Amygdala (tissue), 56 donors: ENCODE data around the gene SHQ1.
A peak's percentile ranks its signal among the peaks of the same experiment; 100 is the strongest.
"Not testable (repeated sequence)": the region's sequence is repeated elsewhere in the genome, so short reads cannot be mapped to it uniquely, and the experiment has no call there.

Experiments
- DNase-seq, 56 donors: peaks; one replicate each; lab custom pipeline; 2025; lab: John Stamatoyannopoulos, UW

The SHQ1 gene

DNA sequence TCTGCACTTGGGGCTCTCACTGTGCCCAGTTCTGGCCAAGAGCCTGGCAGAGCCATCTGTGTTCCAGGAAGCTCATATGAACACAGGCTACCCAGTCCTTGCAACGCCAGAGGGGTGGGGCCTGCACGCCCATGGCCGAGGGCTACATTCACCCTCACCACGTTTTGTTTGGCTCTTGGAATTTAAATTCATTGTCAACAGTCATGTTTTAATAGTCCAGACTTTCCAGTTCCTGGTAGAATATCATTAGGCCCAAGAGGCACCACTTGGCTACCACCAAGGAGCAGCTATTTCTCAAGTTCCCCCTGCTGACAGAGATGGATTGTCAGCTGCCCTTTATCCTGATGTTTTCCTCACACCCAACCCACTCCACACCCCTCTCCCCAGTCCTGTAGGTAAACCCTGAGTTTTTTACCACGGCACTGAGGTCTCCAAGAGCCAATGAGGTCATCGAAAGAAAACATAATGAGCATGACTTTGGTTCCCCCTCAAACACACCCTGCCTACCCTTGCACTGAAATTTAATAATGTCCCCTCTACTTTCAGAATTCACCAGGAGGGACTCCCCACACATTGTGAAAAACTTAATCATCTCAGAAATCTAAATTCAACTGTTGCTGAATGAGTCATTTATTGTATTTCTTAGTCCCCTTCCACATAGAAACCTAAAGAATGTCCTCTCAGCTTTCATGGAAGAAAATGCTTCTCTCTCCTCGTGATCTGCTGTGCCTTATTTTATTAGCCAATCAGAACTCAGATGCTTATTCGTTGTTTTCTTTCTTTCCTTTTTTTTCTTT lies 125.1 kb downstream of the SHQ1 start:
- peak in 17 of 56 donors; percentile 2 to 29 (median 12) for DNase-seq

DNA sequence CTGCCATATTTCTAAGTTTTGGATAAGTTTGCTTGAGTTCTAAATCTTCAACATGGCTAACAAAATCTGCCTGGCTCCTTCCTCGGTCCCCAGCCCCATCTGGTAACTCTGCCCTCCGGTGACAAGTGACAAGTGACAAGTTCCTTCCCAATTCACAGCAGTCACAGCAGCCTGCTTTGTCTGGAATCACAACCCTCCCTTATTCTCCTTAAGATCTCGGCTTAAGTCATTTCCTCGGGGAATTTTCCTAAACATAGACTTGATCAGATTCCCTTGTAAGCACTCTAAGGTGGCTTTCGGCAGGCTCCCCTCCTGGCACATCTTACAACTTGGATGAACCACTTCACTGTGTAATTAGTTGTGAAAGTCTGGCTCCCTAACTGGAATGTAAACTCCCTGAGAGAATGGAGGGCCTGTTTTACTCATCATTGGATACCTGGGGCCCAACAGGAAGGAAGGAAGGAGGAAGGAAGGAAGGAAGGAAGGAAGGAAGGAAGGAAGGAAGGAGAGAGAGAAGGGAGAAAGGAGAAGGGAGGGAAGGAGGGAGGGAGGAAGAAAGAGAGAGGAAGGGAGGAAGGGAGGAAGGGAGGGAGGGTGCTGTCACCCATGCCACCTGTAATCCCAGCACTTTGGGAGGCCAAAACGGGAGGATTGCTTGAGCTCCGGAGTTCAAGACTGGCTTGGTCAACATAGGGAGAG lies 126.4 kb downstream of the SHQ1 start:
- DNase-seq, result no peak

DNA sequence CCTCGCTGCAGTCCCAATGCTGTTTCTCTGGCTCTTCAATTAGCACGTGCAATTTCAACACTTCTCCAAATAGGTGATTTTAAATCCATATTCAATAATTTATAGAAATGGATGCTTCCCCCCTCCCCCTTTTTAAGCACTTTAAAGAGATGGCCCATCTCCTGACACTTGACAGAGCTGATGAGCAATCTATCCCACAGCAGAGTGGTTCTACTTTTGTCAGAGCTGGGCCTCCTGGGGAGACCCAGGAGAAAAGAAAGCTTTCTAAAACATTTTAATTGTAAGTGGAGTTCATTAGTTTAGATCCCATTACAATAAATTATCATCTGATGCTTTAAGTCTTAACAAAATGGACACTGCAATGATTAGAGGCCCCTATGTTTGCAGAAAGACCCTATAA lies 127.7 kb downstream of the SHQ1 start:
- no peak for DNase-seq

DNA sequence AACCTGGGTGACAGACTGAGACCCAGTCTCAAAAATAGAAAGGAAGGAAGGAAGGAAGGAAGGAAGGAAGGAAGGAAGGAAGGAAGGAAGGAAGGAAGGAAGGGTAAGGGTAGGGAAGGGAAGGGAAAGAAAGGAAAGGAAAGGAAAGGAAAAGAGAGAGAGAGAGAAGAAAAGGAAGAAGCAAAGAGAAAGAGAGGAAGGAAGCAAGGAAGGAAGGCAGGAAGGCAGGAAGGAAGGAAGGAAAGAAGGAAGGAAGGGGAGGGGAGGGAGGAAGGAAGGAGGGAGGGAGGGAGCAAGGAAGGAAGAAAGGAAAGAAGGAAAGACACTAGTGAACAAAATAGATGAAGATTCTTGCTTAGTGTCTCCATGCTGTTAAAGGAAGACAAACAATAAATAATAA lies 129.1 kb downstream of the SHQ1 start:
- DNase-seq, result no peak

DNA sequence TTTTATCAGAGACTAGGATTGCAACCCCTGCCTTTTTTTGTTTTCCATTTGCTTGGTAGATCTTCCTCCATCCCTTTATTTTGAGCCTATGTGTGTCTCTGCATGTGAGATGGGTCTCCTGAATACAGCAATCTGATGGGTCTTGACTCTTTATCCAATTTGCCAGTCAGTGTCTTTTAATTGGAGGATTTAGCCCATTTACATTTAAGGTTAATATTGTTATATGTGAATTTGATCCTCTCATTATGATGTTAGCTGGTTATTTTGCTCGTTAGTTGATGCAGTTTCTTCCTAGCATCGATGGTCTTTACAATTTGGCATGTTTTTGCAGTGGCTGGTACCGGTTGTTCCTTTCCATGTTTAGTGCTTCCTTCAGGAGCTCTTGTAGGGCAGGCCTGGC lies 134.1 kb downstream of the SHQ1 start:
- DNase-seq, result not testable (repeated sequence)

DNA sequence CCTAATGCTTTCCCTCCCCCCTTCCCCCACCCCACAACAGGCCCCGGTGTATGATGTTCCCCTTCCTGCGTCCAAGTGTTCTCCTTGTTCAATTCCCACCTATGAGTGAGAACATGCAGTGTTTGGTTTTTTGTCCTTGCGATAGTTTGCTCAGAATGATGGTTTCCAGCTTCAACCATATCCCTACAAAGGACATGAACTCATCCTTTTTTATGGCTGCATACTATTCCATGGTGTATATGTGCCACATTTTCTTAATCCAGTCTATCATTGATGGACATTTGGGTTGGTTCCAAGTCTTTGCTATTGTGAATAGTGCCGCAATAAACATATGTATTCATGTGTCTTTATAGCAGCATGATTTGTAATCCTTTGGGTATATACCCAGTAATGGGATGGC lies 137.8 kb downstream of the SHQ1 start:
- not testable (repeated sequence) for DNase-seq

DNA sequence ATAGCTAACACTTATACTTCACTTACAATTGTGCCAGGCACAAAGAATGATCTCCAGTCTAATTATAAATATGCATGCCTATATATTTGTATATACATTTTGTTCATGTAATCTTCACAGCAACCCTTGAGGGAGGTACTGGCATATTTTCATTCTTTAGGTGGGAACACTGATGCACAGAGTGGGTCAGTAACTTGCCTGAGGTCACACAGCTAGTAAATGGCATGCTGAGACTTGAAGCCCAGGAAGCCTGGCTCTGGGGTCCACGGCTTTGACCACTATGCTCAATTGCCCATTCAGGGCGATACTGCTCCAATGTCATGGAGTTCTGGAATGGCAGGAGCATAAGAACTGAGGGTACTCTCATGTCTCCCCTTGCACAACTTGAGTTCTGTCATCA lies 139.8 kb downstream of the SHQ1 start:
- no peak for DNase-seq

DNA sequence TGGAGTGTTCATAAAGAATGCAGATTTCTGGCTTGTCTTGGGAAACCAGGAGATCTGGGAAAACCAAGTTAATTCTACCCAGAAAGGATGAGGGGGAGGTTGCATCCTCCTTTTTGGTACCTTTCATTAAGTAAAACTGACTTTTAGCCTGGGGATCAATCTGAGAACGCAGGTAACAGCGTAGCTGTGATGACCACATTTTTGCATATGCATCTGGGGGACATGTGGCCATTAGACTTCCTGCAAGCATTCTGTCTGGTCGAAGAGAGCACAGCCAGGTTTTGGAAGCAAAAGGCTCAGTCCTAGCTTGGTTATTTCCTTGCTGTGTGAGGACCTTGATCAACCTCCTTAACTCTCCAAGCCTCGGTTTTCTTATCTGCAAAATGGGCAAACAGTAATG lies 145.2 kb downstream of the SHQ1 start:
- DNase-seq, result no peak

DNA sequence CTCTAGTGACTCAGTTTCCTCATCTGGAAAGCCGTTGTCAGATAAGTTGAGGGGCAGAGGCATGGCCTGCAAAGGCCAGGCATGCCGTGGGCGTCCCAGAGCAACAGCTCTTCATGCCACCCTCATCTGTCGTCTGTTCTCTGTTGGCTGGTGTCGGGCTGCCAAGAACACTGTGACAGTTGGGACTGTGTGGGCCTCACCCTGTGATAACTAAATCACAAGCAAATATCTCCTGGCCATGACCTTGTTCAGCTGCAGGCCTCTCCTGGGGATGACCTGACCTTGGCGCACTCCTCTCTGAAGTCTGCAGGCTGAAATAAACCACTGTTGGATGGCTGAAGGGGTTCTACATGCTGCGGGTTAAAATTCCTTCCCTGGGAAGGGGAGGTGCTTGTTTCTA lies 145.9 kb downstream of the SHQ1 start:
- no peak for DNase-seq

DNA sequence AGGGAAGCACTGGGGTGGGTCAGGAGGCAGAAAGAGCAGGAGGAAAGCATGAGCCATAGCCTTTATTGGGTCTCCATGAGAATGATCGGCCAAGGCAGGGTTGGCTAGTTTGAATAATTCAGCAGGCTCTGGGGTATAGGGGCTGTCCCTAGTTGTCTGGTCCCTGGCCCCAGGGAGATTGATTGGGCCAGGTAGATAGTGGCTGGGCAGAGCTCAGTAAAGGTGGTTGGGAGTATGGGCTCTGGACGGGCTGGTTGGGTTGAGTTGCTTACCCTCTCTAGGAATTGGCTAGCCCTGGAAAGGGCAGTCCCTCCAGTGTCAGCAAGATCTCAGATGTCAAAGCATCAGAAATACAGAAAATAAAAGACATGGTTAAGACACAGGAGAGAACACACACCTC lies 148.1 kb downstream of the SHQ1 start:
- DNase-seq, result no peak

DNA sequence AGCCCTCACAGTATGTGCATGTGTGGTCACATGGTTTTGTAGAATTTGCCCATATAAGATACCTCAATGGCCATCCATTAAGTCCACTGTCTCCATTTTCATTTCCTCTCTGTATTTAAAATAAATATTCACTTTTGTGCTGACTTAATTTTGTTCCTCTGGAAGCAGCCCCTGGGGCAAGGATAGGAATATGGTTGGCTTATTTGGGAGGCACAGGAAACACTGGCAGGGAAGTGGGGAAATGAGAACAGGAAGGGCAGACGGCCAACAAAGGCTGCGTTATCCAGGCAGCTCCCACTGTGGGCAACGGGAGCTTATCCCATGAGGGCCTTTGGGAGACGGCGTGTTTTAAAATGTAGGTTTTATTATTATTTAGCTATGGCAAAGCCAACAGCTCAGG lies 148.6 kb downstream of the SHQ1 start:
- DNase-seq, result no peak
